Measurements from ENCODE around the gene ASCC1.

ASCC1 gene

DNA sequence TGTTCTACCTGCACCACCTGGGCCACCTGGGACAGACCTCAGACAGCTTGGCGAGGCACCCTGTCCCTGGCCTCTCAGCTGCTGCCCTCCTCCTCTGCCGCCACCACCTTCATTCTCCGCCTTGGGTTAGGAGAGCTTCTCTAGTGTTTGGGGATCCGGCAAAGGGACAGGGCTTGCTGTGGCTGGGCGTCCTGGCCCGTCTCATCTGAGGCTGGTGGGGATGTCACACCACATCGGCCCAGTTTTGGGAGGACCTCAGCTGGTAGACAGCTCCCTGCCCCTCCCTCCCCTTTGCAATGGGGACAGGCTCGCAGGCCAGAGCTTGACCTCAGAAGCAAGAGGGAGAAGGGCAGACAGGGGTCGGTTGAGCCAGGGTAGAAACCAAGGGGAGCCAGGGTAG lies 154.1 kb downstream of the ASCC1 start:
- Histone ChIP-seq H3K4me1 (ENCODE audit: insufficient read depth, low read length) (no peaks in the 10 kb centered on the region), H3K9ac (ENCODE audit: low read depth, low read length) (no peak overlapping the region), H3K36me3 (ENCODE audit: insufficient read depth, low read length) (no peaks in the 10 kb centered on the region), H3K27me3 (ENCODE audit: insufficient read depth, low read length, poor library complexity) (no peaks in the 10 kb centered on the region), H3K4me2 (ENCODE audit: insufficient read depth, low read length) (no peak overlapping the region), H3K27ac (ENCODE audit: low read length) (no peak overlapping the region), H3K9me3 (ENCODE audit: insufficient read depth, low read length, severe bottlenecking) (no peaks in the 10 kb centered on the region), H4K20me1 (ENCODE audit: insufficient read depth, low read length) (no peaks in the 10 kb centered on the region), H3K4me3 (ENCODE audit: low read depth in 1 of 2, low read length in 2 of 2) (no peak overlapping the region), H2AFZ (ENCODE audit: low read depth, low read length) (no peak overlapping the region), H3K79me2 (ENCODE audit: insufficient read depth, low read length) (no peaks in the 10 kb centered on the region)
- no peak for ATAC-seq (ENCODE audit: insufficient read depth, low read depth)
- no peak for DNase-seq
- no peak for TF ChIP-seq EZH2 (IDR thresholded peaks at IDR 0.05; ENCODE audit: borderline replicate concordance, low read depth, low read length, severe bottlenecking)
- TF ChIP-seq, protein P1, sequence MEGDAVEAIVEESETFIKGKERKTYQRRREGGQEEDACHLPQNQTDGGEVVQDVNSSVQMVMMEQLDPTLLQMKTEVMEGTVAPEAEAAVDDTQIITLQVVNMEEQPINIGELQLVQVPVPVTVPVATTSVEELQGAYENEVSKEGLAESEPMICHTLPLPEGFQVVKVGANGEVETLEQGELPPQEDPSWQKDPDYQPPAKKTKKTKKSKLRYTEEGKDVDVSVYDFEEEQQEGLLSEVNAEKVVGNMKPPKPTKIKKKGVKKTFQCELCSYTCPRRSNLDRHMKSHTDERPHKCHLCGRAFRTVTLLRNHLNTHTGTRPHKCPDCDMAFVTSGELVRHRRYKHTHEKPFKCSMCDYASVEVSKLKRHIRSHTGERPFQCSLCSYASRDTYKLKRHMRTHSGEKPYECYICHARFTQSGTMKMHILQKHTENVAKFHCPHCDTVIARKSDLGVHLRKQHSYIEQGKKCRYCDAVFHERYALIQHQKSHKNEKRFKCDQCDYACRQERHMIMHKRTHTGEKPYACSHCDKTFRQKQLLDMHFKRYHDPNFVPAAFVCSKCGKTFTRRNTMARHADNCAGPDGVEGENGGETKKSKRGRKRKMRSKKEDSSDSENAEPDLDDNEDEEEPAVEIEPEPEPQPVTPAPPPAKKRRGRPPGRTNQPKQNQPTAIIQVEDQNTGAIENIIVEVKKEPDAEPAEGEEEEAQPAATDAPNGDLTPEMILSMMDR (IDR thresholded peaks at IDR 0.05; ENCODE audit: borderline replicate concordance, extremely low read depth, low read length, poor library complexity, severe bottlenecking), result no peak

DNA sequence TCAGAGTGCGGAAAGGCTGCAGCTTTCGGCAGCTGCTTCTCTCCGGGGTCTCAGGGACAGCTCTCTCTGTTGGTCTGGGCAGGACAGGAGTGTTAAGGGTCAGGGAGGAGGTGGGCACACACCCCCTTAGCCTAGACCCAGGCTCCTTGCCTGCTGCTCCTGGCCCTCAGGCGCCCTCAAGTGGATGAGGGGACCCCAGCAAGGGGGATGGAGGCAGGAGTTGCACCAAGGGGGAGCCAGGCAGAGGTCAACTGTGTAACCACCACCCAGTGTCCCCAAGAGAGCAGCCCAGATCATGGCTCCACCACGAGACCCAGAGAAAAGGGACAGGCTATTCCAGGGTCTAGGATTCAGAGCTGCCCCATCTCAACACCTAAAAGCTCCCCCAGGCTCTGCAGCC lies 154.6 kb downstream of the ASCC1 start:
- Histone ChIP-seq H4K20me1 (ENCODE audit: insufficient read depth, low read length) (no peaks in the 10 kb centered on the region), H3K36me3 (ENCODE audit: insufficient read depth, low read length) (no peaks in the 10 kb centered on the region), H3K4me2 (ENCODE audit: insufficient read depth, low read length) (no peak overlapping the region), H2AFZ (ENCODE audit: low read depth, low read length) (no peak overlapping the region), H3K9ac (ENCODE audit: low read depth, low read length) (no peak overlapping the region), H3K79me2 (ENCODE audit: insufficient read depth, low read length) (no peaks in the 10 kb centered on the region), H3K4me1 (ENCODE audit: insufficient read depth, low read length) (no peaks in the 10 kb centered on the region), H3K27me3 (ENCODE audit: insufficient read depth, low read length, poor library complexity) (no peaks in the 10 kb centered on the region), H3K9me3 (ENCODE audit: insufficient read depth, low read length, severe bottlenecking) (no peaks in the 10 kb centered on the region), H3K4me3 (ENCODE audit: low read depth in 1 of 2, low read length in 2 of 2) (no peak overlapping the region), H3K27ac (ENCODE audit: low read length) (no peak overlapping the region)
- ATAC-seq (ENCODE audit: insufficient read depth, low read depth), result peak; percentile 38; the same call in 1 of the 3 replicates
- TF ChIP-seq, protein P1 (IDR thresholded peaks at IDR 0.05; ENCODE audit: borderline replicate concordance, extremely low read depth, low read length, poor library complexity, severe bottlenecking), result peak; percentile 54
- TF ChIP-seq EZH2 (IDR thresholded peaks at IDR 0.05; ENCODE audit: borderline replicate concordance, low read depth, low read length, severe bottlenecking), result no peak
- DNase-seq, result peak; percentile 18

DNA sequence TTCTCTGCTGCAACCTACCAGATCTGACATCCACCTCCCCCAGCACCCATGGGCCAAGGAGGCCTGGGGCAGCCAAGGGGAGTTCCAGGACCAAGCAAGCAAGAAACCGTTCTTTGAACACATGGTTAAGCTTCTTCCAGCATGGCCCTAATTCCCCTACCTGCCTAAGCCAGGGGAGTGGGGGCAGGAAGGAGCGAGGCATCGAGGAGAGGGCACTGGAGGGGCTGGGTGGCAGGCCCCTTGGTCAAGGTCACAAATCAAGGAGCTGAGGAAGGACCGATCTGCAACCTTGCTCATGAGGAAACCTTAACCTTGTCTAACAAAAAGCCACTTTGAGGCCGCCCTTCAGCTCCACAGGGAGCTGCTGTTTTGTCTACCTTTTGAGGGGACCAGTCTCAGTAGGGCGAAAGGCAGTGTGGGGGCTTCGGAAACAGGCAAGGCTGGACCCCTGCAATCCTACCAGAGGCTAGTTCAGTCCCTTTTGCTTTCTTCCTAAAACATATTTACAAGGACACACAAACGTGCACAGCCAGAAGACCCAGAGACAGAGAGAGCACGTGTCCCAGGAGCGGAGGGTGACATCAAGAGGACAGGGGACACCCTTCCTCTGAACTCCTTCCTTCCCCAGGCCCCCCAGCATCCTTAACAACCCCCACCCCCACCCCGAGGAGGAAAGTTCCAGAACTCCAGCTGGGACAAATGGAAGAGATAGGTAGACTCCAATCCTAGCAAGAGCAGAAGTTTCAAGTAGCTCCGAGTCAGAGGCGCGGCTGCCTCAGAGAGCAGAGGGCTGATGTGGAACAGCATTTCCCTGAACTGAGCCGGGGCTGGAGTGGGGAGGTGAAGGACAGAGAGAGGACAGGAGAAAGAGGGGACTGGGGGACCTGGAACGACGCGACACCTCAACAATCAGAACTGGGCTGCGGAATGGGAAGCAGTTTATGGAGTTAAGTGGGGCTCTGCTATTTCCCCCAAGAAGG lies 155.9 kb downstream of the ASCC1 start:
- DNase-seq (no peak), ATAC-seq (ENCODE audit: insufficient read depth, low read depth) (no peak)
- Histone ChIP-seq H3K4me1 (ENCODE audit: insufficient read depth, low read length) (no peaks in the 10 kb centered on the region), H3K4me2 (ENCODE audit: insufficient read depth, low read length) (no peak overlapping the region), H2AFZ (ENCODE audit: low read depth, low read length) (no peak overlapping the region), H4K20me1 (ENCODE audit: insufficient read depth, low read length) (no peaks in the 10 kb centered on the region), H3K27ac (ENCODE audit: low read length) (no peak overlapping the region), H3K79me2 (ENCODE audit: insufficient read depth, low read length) (no peaks in the 10 kb centered on the region), H3K4me3 (ENCODE audit: low read depth in 1 of 2, low read length in 2 of 2) (no peak overlapping the region), H3K9me3 (ENCODE audit: insufficient read depth, low read length, severe bottlenecking) (no peaks in the 10 kb centered on the region), H3K36me3 (ENCODE audit: insufficient read depth, low read length) (no peaks in the 10 kb centered on the region), H3K27me3 (ENCODE audit: insufficient read depth, low read length, poor library complexity) (no peaks in the 10 kb centered on the region), H3K9ac (ENCODE audit: low read depth, low read length) (no peak overlapping the region)
- TF ChIP-seq, protein P1 (IDR thresholded peaks at IDR 0.05; ENCODE audit: borderline replicate concordance, extremely low read depth, low read length, poor library complexity, severe bottlenecking), result no peak
- TF ChIP-seq EZH2 (IDR thresholded peaks at IDR 0.05; ENCODE audit: borderline replicate concordance, low read depth, low read length, severe bottlenecking), result no peak

Measured in DND-41 (cell line).